ENCODE results near the gene SERPINB6.

GRCh38 chr6:2900821-2901644, 70.3 kb downstream of the SERPINB6 start:
- TF ChIP-seq CTCF (optimal IDR thresholded peaks at IDR 0.05 in 1 of 3, IDR thresholded peaks at IDR 0.05 in 1 of 3, conservative IDR thresholded peaks at IDR 0.05 in 1 of 3; ENCODE audit: extremely low read depth in 1 of 3, insufficient read depth in 2 of 3, low read length in 3 of 3) (no peak), EZH2 (IDR thresholded peaks at IDR 0.05; ENCODE audit: low read length) (no peak)
